ENCODE data around the gene HCFC1R1. TPM values are rescaled to one million over a fixed set of nuclear protein-coding genes. Genes with fewer than 3 reads are reported as not detected.

The HCFC1R1 gene
- total and polyA plus RNA-seq, 2 donors (not counting 1 experiment from before 2014, with no cell fraction given): 17.9 to 24.8 TPM

GRCh38 chr16:3026003-3026378, 2.2 kb upstream of the HCFC1R1 start:
- Histone ChIP-seq H3K27me3 (replicated peaks in 1 of 4; ENCODE audit: control extremely low read depth in 1 of 4, control insufficient read depth in 3 of 4, insufficient read depth in 4 of 4, low read length in 3 of 4) (peaks cover 0 to 26% (median 16%) of the 10 kb centered on the region in 4 experiments), H3K79me2 (ENCODE audit: control insufficient read depth, insufficient read depth, low read length) (peaks cover 15% of the 10 kb centered on the region), H3K9me3 (ENCODE audit: control extremely low read depth in 1 of 3, control insufficient read depth in 2 of 3, insufficient read depth in 1 of 3, low read length in 2 of 3) (peaks cover 0 to 13% (median 0%) of the 10 kb centered on the region in 3 donors), H4K20me1 (ENCODE audit: control insufficient read depth, insufficient read depth, low read length, poor library complexity, severe bottlenecking) (peaks cover 40% of the 10 kb centered on the region), H3K4me3 (ENCODE audit: control extremely low read depth in 1 of 5, extremely low read depth in 1 of 5, insufficient read depth in 1 of 5, low read depth in 2 of 5, low read length in 4 of 5) (no peak overlapping the region), H3K27ac (ENCODE audit: low read length in 2 of 2) (no peak overlapping the region), H3K9ac (ENCODE audit: low read length) (no peak overlapping the region), H2AFZ (ENCODE audit: insufficient read depth, low read depth, low read length, poor library complexity, severe bottlenecking) (no peak overlapping the region), H3K36me3 (replicated peaks in 1 of 2; ENCODE audit: control extremely low read depth in 1 of 2, control insufficient read depth in 1 of 2, extremely low read depth in 1 of 2, insufficient read depth in 2 of 2, low read length in 1 of 2) (peaks cover 0 to 18% of the 10 kb centered on the region in 2 experiments), H3K4me2 (replicated peaks; ENCODE audit: low read depth, low read length, poor library complexity, severe bottlenecking) (no peak overlapping the region), H3K4me1 (ENCODE audit: control insufficient read depth in 2 of 2, insufficient read depth in 2 of 2, low read length in 2 of 2) (peaks cover 51 to 58% of the 10 kb centered on the region in 2 donors)
- ATAC-seq (ENCODE audit: low read depth) (no peak), DNase-seq (no peak)
- ChIA-PET CTCF (interaction anchor here (6.7 kb wide), 1 partner anchor 22 kb away, joined by 213 read pairs; no protein-coding TSS in a partner anchor), POLR2A (interaction anchor here (0.5 kb wide), 1 partner anchor 594 kb away, joined by 3 read pairs; no protein-coding TSS in a partner anchor)
- Mint-ChIP-seq H3K4me3 (no peak overlapping the region), H3K4me1 (peaks cover 48% of the 10 kb centered on the region), H3K9me3 (ENCODE audit: insufficient read depth) (no peaks in the 10 kb centered on the region), H3K27me3 (peaks cover 13% of the 10 kb centered on the region), H3K27ac (no peak overlapping the region)
- no peak for TF ChIP-seq EZH2 (IDR thresholded peaks at IDR 0.05; ENCODE audit: borderline replicate concordance, insufficient read depth, low read depth, low read length, poor library complexity, severe bottlenecking)
- TF ChIP-seq, protein P1, sequence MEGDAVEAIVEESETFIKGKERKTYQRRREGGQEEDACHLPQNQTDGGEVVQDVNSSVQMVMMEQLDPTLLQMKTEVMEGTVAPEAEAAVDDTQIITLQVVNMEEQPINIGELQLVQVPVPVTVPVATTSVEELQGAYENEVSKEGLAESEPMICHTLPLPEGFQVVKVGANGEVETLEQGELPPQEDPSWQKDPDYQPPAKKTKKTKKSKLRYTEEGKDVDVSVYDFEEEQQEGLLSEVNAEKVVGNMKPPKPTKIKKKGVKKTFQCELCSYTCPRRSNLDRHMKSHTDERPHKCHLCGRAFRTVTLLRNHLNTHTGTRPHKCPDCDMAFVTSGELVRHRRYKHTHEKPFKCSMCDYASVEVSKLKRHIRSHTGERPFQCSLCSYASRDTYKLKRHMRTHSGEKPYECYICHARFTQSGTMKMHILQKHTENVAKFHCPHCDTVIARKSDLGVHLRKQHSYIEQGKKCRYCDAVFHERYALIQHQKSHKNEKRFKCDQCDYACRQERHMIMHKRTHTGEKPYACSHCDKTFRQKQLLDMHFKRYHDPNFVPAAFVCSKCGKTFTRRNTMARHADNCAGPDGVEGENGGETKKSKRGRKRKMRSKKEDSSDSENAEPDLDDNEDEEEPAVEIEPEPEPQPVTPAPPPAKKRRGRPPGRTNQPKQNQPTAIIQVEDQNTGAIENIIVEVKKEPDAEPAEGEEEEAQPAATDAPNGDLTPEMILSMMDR (IDR thresholded peaks at IDR 0.05): no peak
- WGBS (ENCODE audit: insufficient coverage): 98% methylated on average over 8 of the region's 8 CpGs
- intact Hi-C loops (cut with micrococcal nuclease): loop anchor here (10.0 kb wide), 2 partner anchors 259 to 1721 kb away; partner anchors contain the start of genes UBE2I and ZNF263
